Adrenal gland (tissue), 5 donors: ENCODE results near the gene HIVEP3.

Source experiments
- CTCF ChIP-seq, 6 experiments: fragments of 450-650 bp in 4 of 6; fragments of 200-600 bp in 2 of 6; sonication (generic) in 1 of 6; IDR thresholded peaks; 1 replicate in 5 of 6; 2 replicates in 1 of 6; pipeline versions ENCODE4 v1.5.1 to v1.8.0; 2016 to 2021; ENCODE audit warnings: antibody characterized with exemption in 6 of 6, mild to moderate bottlenecking in 2 of 6, moderate library complexity in 1 of 6
- POLR2A ChIP-seq, 2 donors: fragments of 450-650 bp; IDR thresholded peaks; one replicate each; pipeline ENCODE4 v1.6.1; 2017; ENCODE audit warnings: antibody characterized with exemption in 2 of 2, mild to moderate bottlenecking in 2 of 2, moderate library complexity in 1 of 2
- donor health status: DM: no; HTN: no; CAD: no.

GRCh38 chr1:41780322-41780721 lies 138.4 kb downstream of the HIVEP3 start:
- TF ChIP-seq CTCF (IDR thresholded peaks at IDR 0.05) (no peak), POLR2A (IDR thresholded peaks at IDR 0.05) (no peak)
